ENCODE results near the gene TCF20.

DNA sequence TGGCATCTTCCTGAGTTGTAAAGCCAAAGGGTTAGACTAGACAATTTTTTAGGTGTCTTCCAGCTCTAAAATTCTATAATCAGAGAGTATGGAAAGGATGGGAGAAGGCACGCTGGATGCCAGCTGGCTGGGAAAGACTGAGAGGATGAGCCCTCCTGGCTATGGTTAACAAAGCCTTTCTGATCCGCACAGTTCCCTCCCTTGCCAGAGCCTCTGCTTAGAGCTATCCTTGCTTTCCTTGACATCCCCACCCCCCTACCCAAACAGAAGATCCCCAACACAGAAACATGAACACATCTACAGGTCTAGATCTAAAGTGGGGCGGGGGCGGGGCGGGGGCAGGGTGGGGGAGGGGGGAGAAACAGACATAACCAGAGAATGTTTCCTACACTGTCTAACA lies 6.5 kb downstream of the TCF20 start:
- TF ChIP-seq, protein P1, sequence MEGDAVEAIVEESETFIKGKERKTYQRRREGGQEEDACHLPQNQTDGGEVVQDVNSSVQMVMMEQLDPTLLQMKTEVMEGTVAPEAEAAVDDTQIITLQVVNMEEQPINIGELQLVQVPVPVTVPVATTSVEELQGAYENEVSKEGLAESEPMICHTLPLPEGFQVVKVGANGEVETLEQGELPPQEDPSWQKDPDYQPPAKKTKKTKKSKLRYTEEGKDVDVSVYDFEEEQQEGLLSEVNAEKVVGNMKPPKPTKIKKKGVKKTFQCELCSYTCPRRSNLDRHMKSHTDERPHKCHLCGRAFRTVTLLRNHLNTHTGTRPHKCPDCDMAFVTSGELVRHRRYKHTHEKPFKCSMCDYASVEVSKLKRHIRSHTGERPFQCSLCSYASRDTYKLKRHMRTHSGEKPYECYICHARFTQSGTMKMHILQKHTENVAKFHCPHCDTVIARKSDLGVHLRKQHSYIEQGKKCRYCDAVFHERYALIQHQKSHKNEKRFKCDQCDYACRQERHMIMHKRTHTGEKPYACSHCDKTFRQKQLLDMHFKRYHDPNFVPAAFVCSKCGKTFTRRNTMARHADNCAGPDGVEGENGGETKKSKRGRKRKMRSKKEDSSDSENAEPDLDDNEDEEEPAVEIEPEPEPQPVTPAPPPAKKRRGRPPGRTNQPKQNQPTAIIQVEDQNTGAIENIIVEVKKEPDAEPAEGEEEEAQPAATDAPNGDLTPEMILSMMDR (IDR thresholded peaks at IDR 0.05; ENCODE audit: insufficient read depth, low read length), result no peak
- TF ChIP-seq, protein P2, sequence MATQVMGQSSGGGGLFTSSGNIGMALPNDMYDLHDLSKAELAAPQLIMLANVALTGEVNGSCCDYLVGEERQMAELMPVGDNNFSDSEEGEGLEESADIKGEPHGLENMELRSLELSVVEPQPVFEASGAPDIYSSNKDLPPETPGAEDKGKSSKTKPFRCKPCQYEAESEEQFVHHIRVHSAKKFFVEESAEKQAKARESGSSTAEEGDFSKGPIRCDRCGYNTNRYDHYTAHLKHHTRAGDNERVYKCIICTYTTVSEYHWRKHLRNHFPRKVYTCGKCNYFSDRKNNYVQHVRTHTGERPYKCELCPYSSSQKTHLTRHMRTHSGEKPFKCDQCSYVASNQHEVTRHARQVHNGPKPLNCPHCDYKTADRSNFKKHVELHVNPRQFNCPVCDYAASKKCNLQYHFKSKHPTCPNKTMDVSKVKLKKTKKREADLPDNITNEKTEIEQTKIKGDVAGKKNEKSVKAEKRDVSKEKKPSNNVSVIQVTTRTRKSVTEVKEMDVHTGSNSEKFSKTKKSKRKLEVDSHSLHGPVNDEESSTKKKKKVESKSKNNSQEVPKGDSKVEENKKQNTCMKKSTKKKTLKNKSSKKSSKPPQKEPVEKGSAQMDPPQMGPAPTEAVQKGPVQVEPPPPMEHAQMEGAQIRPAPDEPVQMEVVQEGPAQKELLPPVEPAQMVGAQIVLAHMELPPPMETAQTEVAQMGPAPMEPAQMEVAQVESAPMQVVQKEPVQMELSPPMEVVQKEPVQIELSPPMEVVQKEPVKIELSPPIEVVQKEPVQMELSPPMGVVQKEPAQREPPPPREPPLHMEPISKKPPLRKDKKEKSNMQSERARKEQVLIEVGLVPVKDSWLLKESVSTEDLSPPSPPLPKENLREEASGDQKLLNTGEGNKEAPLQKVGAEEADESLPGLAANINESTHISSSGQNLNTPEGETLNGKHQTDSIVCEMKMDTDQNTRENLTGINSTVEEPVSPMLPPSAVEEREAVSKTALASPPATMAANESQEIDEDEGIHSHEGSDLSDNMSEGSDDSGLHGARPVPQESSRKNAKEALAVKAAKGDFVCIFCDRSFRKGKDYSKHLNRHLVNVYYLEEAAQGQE (IDR thresholded peaks at IDR 0.05; ENCODE audit: insufficient replicate concordance, low read depth), result no peak
